Measurements from ENCODE around the gene ACOT13. TPM values are rescaled to one million over a fixed set of nuclear protein-coding genes. Genes with fewer than 3 reads are reported as not detected.

ACOT13 gene
- polyA plus RNA-seq, 2 of the 4 experiments (the other 2 are of a cell fraction), result 22.9 to 87.7 TPM

GRCh38 chr6:24664046-24664987, 2.6 kb upstream of the ACOT13 start:
- CTCF ChIA-PET, result interaction anchor here (3.2 kb wide), 1 partner anchor 83 kb away, joined by 15 read pairs; no protein-coding TSS in a partner anchor
- H3K27ac ChIP-seq, result peak overlapping the region; percentile 96 to 99
- 69% methylated on average over 7 of the region's 7 CpGs for WGBS (ENCODE audit: missing lambda C conversion rate)

GRCh38 chr6:24666097-24666640, 708 bp upstream of the ACOT13 start:
- FAIRE-seq (no peak), ATAC-seq (peak; percentile 6 to 19; a peak in 4 of 6 replicates), DNase-seq (ENCODE audit: low read depth in 1 of 2, low spot score in 1 of 2) (no peak)
- WGBS (ENCODE audit: missing lambda C conversion rate), result under 1% methylated on average over 16 of the region's 26 CpGs
- no peak for TF ChIP-seq ZFP36 (IDR thresholded peaks at IDR 0.05; ENCODE audit: borderline replicate concordance, partially characterized antibody)
- peak; percentile 35; the same call in 1 of the 2 replicates for TF ChIP-seq KDM5A (IDR thresholded peaks at IDR 0.05)
- peaks cover 49% of the 10 kb centered on the region for H3K4me1 ChIP-seq
- H3K9me3 ChIP-seq, result no peaks in the 10 kb centered on the region
- ChIA-PET CTCF (interaction anchor here (0.5 to 3.2 kb wide), 5 partner anchors 30 to 85 kb away, joined by 3 to 15 read pairs (median 4); no protein-coding TSS in a partner anchor), POLR2A (interaction anchor here (0.6 to 1.8 kb wide), 4 partner anchors 20 to 85 kb away, joined by 3 to 15 read pairs (median 5); partner anchors contain the start of gene KIAA0319)
- H3K4me2 ChIP-seq, result peak overlapping the region; percentile 83
- peak overlapping the region; percentile 96 to 99 for H3K27ac ChIP-seq
- H3K4me3 ChIP-seq, result peak overlapping the region; percentile 92

More at GRCh38 chr6:24664046-24664987, 2.6 kb upstream of the ACOT13 start:
- Histone ChIP-seq H3K4me1 (peaks cover 60% of the 10 kb centered on the region), H3K9me3 (no peaks in the 10 kb centered on the region), H3K4me3 (peak overlapping the region; percentile 92), H3K4me2 (peak overlapping the region; percentile 83)
- ATAC-seq (no peak), FAIRE-seq (no peak), DNase-seq (ENCODE audit: low read depth in 1 of 2, low spot score in 1 of 2) (no peak)
- POLR2A ChIA-PET, result no interaction called here
- TF ChIP-seq JUN (IDR thresholded peaks at IDR 0.05), result no peak
- no peak for TF ChIP-seq CBX2 (IDR thresholded peaks at IDR 0.05; ENCODE audit: borderline replicate concordance, low read depth)
- TF ChIP-seq CHD2 (IDR thresholded peaks at IDR 0.05; ENCODE audit: low read length, partially characterized antibody), result no peak
- TF ChIP-seq HMGXB4 (CRISPR knock-in tag; IDR thresholded peaks at IDR 0.05; ENCODE audit: borderline replicate concordance), result no peak
- TF ChIP-seq RAD21 (conservative IDR thresholded peaks at IDR 0.05 in 1 of 2, IDR thresholded peaks at IDR 0.05 in 1 of 2), result no peak
- no peak for TF ChIP-seq NR3C1 (IDR thresholded peaks at IDR 0.05)
- TF ChIP-seq FOSL2 (IDR thresholded peaks at IDR 0.05), result no peak
- TF ChIP-seq FOSL2 (CRISPR knock-in tag; IDR thresholded peaks at IDR 0.05), result no peak
- no peak for TF ChIP-seq JUNB (IDR thresholded peaks at IDR 0.05)
- TF ChIP-seq RCOR1 (IDR thresholded peaks at IDR 0.05; ENCODE audit: low read depth, low read length), result no peak
- no peak for TF ChIP-seq ZC3H11A (IDR thresholded peaks at IDR 0.05)
- TF ChIP-seq ZNF302 (CRISPR knock-in tag; IDR thresholded peaks at IDR 0.05), result no peak
- no peak for TF ChIP-seq PBX3 (IDR thresholded peaks at IDR 0.05)
- TF ChIP-seq, protein P1, sequence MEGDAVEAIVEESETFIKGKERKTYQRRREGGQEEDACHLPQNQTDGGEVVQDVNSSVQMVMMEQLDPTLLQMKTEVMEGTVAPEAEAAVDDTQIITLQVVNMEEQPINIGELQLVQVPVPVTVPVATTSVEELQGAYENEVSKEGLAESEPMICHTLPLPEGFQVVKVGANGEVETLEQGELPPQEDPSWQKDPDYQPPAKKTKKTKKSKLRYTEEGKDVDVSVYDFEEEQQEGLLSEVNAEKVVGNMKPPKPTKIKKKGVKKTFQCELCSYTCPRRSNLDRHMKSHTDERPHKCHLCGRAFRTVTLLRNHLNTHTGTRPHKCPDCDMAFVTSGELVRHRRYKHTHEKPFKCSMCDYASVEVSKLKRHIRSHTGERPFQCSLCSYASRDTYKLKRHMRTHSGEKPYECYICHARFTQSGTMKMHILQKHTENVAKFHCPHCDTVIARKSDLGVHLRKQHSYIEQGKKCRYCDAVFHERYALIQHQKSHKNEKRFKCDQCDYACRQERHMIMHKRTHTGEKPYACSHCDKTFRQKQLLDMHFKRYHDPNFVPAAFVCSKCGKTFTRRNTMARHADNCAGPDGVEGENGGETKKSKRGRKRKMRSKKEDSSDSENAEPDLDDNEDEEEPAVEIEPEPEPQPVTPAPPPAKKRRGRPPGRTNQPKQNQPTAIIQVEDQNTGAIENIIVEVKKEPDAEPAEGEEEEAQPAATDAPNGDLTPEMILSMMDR (IDR thresholded peaks at IDR 0.05), result no peak
- no peak for TF ChIP-seq EHF (CRISPR knock-in tag; IDR thresholded peaks at IDR 0.05)
- TF ChIP-seq EHMT2 (IDR thresholded peaks at IDR 0.05; ENCODE audit: low read depth), result no peak

Data from A549 (cell line).